Lower leg skin (tissue), 4 donors: ENCODE results near the gene RLIM. TPM values are rescaled to one million over a fixed set of nuclear protein-coding genes. Genes with fewer than 3 reads are reported as not detected.

Source experiments
- DNase-seq, 2 donors: peaks; one replicate each; pipeline ENCODE4 v3.0.0-alpha.2; 2019; ENCODE audit warnings: low spot score in 2 of 2
- H3K4me3 ChIP-seq: fragments of 200-600 bp; sonication (generic); 2 replicates; pipeline ENCODE4 v1.5.1; 2017; ENCODE audit warnings: mild to moderate bottlenecking, low read depth; ENCODE audit not compliant: poor library complexity, severe bottlenecking
- POLR2A ChIP-seq, 2 donors: fragments of 450-650 bp; IDR thresholded peaks; one replicate each; pipeline ENCODE4 v1.6.1; 2016 to 2017; ENCODE audit warnings: antibody characterized with exemption in 2 of 2, mild to moderate bottlenecking in 1 of 2, moderate library complexity in 1 of 2
- WGBS, 2 donors: methylation state at CpG; one replicate each; pipeline ENCODE4 v1.1.5; 2018; 5-methylcytosine and 5-hydroxymethylcytosine counted together
- intact Hi-C: fragments of 100-400 bp; cut with DNase I; formaldehyde crosslinking; loops from one replicate; pipeline ENCODE4 v1.15.0; 2023; ENCODE audit warnings: low total_unique reads
- total RNA-seq, 4 donors: library from RNA; depleted of rRNA; stranded (reverse); fragments of >200 nt; gene quantifications; one replicate each; pipeline ENCODE4 v1.1.0, GENCODE V29; 2016
- TF ChIP-seq, protein P1 (sequence below), 3 donors: fragments of 450-650 bp; IDR thresholded peaks; one replicate each; pipeline ENCODE4 v1.5.1; 2016; ENCODE audit warnings: antibody characterized with exemption in 3 of 3, mild to moderate bottlenecking in 3 of 3, moderate library complexity in 2 of 3

The RLIM gene
- total RNA-seq, 4 donors from 2014 or later = 18.4 to 25.9 (median 22.3) TPM

DNA sequence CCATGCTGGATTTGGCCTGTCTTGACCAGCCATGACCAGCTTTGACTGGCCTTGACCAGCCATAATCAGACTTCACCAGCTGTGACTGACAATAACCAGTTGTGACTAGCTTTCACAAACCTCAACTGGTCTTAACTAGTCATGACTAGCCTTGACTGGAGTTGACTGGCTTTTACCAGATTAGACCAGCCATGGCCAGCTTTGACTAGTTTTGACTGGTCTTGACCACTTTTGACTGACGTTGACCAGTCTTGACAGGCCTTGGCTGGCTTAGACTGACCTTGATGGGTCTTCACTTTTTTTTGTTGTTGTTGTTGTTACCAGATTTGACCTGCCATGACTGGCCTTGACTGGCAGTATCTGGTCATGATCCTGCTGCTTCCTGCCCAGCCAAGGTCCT lies 67.4 kb downstream of the RLIM start:
- 73% methylated on average over 1 of the region's 1 CpG; no CpG with 5 or more reads in 1 of the 2 donors for WGBS, 2 donors
- DNase-seq = no peak
- intact Hi-C loops = no loop called here
- TF ChIP-seq, protein P1, sequence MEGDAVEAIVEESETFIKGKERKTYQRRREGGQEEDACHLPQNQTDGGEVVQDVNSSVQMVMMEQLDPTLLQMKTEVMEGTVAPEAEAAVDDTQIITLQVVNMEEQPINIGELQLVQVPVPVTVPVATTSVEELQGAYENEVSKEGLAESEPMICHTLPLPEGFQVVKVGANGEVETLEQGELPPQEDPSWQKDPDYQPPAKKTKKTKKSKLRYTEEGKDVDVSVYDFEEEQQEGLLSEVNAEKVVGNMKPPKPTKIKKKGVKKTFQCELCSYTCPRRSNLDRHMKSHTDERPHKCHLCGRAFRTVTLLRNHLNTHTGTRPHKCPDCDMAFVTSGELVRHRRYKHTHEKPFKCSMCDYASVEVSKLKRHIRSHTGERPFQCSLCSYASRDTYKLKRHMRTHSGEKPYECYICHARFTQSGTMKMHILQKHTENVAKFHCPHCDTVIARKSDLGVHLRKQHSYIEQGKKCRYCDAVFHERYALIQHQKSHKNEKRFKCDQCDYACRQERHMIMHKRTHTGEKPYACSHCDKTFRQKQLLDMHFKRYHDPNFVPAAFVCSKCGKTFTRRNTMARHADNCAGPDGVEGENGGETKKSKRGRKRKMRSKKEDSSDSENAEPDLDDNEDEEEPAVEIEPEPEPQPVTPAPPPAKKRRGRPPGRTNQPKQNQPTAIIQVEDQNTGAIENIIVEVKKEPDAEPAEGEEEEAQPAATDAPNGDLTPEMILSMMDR (IDR thresholded peaks at IDR 0.05) = no peak
- TF ChIP-seq POLR2A (IDR thresholded peaks at IDR 0.05) = no peak
- H3K4me3 ChIP-seq = no peak overlapping the region

DNA sequence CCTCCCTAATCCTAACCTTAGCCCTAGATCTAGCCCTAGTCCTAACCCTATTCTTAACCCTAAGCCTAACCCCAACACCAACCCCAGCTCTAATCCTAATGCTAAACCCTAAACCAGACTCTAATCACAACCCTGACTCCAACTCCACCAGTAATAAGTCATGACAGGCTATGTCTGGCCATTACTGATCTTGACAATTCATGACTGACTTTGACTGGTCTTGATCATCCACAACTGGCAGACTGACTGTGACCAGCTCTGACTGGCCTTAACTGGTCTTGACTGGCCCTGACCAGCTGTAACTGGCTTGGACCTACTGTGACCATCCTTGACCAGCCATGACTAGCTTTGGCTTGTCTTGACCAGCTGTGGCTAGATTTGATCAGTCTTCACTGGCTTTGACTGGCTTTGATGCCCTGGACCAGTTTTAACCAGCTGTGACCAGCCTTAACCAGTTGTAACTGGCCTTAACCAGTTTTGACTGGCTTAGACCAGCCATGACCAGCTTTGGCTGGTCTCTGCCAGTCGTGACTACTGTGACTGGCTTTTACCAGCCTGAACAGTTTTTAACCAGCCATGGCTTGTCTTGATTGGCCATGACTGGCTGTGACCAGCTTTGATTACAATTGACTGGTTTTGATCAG lies 68.4 kb downstream of the RLIM start:
- WGBS, 2 donors = 64% methylated on average over 1 of the region's 1 CpG; no CpG with 5 or more reads in 1 of the 2 donors
- TF ChIP-seq, protein P1 (IDR thresholded peaks at IDR 0.05) = no peak
- TF ChIP-seq POLR2A (IDR thresholded peaks at IDR 0.05) = no peak
- DNase-seq = no peak
- intact Hi-C loops = no loop called here
- H3K4me3 ChIP-seq = no peak overlapping the region

DNA sequence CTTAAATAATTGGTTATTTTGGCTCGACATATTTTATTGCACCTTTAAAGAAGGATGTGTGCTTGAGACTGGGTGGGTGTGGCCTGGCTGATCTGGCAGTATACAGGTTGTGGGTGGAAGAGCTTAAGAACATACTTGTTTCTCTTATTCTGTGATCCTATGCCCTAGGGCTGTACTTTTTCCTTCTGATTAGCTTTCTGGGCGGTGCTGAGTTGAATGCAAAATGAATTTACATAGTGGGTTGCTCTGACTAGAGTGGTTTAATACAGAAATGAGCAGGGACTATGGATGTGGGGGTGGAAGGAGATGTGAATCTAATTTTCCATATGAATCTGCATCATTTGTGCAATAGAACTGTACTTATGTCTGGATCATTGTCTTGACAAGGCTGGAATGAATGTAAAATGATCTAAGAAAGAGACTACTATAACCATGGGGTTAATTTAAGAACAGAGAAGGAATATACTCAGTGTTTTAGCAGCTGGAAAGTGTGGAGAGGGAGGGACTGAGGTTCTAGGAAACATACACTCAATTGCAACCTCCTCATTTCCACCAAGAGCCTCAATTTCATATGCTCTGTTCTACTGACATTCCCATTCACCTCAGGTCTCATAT lies 73.7 kb downstream of the RLIM start:
- intact Hi-C loops = no loop called here
- 52 to 58% methylated on average over 2 of the region's 2 CpGs for WGBS, 2 donors
- no peak overlapping the region for H3K4me3 ChIP-seq
- TF ChIP-seq, protein P1 (IDR thresholded peaks at IDR 0.05) = no peak
- TF ChIP-seq POLR2A (IDR thresholded peaks at IDR 0.05) = no peak
- DNase-seq = no peak

DNA sequence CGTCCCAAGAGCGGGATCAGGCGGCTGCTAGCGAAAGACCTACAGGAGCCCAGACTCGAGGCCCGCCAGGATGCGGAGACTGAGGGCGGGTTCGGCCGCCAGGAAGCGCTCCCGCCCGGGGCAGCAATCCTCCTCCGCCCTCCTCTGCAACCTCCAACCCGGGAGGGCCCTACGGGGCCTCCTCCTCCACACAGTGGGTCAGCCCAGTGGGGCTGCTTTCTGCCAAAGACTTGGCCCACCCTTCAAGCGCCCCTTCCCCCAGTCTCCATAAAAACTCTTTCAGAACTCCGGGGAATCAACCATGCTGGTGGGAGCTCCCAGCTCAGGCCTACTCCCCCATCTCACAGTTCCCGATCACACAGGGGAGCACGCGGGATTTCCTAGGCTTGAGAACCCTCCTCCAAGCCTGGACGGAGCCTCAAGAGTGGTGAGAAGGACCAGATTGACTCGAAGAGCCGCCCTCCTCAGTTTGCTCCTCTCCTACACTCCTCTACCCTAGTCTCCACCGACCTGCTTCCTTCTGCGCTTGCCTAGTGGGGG lies 77.5 kb downstream of the RLIM start:
- peak overlapping the region; percentile 12 for H3K4me3 ChIP-seq
- TF ChIP-seq, protein P1 (IDR thresholded peaks at IDR 0.05) = no peak
- TF ChIP-seq POLR2A (IDR thresholded peaks at IDR 0.05) = no peak
- WGBS, 2 donors = 53 to 59% methylated on average over 11 to 26 of the region's 26 CpGs
- intact Hi-C loops = no loop called here
- DNase-seq = no peak

DNA sequence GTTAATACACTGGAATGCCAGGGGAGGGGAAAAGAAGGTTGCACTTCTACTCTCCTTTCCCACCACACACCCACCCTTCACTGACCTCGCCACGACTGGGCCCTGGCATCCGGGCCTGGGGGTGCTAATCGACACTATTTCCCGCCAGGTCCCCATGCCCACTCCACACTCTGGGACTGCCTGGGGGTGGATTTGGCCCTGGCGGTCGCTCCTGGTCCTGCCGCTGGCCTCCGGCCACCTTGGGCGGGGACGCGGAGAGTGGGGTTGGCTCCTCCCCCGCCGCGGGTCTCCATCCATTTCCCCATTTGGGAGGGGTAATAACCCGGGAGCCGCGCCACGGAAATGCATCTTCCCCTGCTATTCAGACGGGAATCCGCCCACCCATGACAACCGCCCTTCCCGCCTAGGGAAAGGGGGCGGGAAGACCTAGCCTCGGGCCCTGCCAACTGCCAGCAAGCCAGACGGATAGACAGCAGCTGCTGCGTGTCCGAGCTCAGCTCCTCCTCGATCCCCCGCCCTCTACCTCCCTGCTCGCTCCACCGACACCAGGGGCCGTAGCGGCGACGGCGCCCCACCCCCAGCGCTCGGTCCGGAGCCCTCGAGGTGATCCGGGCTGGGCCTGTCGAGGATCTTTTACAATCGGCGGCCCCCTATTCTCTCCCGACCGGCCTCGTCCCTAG lies 78.1 kb downstream of the RLIM start:
- TF ChIP-seq POLR2A (IDR thresholded peaks at IDR 0.05) = no peak
- TF ChIP-seq, protein P1 (IDR thresholded peaks at IDR 0.05) = no peak
- peak overlapping the region; percentile 12 for H3K4me3 ChIP-seq
- intact Hi-C loops = no loop called here
- 0 to 43% methylated on average over 4 to 43 of the region's 48 CpGs for WGBS, 2 donors
- DNase-seq = peak; percentile 21 to 95
